ENCODE data around the gene EEF2KMT. TPM values are rescaled to one million over a fixed set of nuclear protein-coding genes. Genes with fewer than 3 reads are reported as not detected.
"Not testable (repeated sequence)": the region's sequence is repeated elsewhere in the genome, so short reads cannot be mapped to it uniquely, and the experiment has no call there.

Gene EEF2KMT
- total RNA-seq, 6 experiments from 2014 or later = 6.0 to 10.8 (median 7.4) TPM

GRCh38 chr16:5085716-5086115 is 11.9 kb downstream of the EEF2KMT start:
- H3K27ac ChIP-seq; H3K4me3 ChIP-seq; DNase-seq; H3K27me3 ChIP-seq; H3K9me3 ChIP-seq; ATAC-seq; H3K4me1 ChIP-seq; intact Hi-C loops (cut with DNase I): not testable (repeated sequence)
- peaks cover 0 to 14% (median 0%) of the 10 kb centered on the region in 4 donors for H3K36me3 ChIP-seq
- 80% methylated on average over 4 of the region's 11 CpGs for WGBS (ENCODE audit: insufficient coverage, low coverage, low lambda C conversion rate, missing lambda C conversion rate)

DNA sequence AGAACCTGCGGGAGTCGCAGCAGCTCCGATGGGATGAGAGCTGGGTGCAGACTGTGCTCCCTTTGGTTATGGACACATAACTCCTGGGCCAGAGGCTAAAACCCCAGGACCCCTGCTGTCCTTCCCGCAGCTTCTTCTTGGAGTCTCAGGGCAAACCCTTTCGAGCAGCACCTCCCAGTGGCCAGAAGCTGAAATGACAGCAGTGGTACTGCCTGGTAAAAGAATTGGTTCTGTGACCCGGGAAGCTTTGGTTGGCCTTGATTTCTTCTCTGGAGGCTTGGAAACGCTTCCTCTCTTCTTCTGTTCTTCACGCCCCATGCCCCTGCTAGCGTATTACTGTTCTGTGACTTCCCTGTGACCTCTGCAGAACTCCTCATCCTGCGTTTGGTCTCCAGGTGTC is 12.8 kb downstream of the EEF2KMT start:
- TF ChIP-seq, protein P1, sequence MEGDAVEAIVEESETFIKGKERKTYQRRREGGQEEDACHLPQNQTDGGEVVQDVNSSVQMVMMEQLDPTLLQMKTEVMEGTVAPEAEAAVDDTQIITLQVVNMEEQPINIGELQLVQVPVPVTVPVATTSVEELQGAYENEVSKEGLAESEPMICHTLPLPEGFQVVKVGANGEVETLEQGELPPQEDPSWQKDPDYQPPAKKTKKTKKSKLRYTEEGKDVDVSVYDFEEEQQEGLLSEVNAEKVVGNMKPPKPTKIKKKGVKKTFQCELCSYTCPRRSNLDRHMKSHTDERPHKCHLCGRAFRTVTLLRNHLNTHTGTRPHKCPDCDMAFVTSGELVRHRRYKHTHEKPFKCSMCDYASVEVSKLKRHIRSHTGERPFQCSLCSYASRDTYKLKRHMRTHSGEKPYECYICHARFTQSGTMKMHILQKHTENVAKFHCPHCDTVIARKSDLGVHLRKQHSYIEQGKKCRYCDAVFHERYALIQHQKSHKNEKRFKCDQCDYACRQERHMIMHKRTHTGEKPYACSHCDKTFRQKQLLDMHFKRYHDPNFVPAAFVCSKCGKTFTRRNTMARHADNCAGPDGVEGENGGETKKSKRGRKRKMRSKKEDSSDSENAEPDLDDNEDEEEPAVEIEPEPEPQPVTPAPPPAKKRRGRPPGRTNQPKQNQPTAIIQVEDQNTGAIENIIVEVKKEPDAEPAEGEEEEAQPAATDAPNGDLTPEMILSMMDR (IDR thresholded peaks at IDR 0.05) = peak; percentile 32 to 63 (median 47)
- intact Hi-C loops (cut with DNase I); H3K4me3 ChIP-seq; H3K27ac ChIP-seq; H3K4me1 ChIP-seq; H3K9me3 ChIP-seq; ATAC-seq; DNase-seq; H3K36me3 ChIP-seq; H3K27me3 ChIP-seq: not testable (repeated sequence)
- WGBS (ENCODE audit: insufficient coverage, low coverage, low lambda C conversion rate, missing lambda C conversion rate) = 63% methylated on average over 4 of the region's 10 CpGs

DNA sequence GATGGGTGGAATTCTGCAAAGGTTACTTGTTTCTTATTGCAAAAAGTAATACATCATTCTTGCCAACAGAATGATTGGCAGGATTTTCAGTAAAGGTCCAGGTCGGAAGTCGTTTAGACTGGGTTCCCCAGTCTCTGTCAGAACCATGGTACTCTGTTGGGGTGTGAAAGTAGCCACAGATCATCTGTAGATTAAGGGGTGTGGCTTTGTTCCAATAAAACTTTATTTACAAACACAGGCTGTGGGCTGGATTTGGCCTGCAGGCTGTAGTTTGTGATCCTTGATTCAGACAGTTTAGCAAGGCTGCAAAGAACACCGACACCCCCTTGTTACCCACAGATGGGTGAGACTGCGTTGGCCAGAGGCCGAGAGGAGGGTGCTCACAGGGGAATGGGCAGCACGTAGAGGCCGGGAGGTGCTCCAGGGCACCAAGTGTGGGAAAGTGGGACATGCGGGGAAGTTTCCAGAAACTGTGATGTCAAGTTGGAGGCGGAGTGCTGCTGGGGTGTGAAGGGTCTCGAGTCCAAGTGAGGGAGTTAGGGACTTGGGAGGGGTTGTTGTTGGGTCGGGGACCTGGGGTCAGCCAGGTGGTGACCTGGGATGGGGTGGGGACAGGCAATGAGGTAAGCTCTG is 13.4 kb downstream of the EEF2KMT start:
- H3K4me3 ChIP-seq; intact Hi-C loops (cut with DNase I); H3K4me1 ChIP-seq; H3K27me3 ChIP-seq; H3K9me3 ChIP-seq; DNase-seq; ATAC-seq; H3K27ac ChIP-seq: not testable (repeated sequence)
- WGBS (ENCODE audit: insufficient coverage, low coverage, low lambda C conversion rate, missing lambda C conversion rate) = 76% methylated on average over 11 of the region's 11 CpGs
- peaks cover 0 to 14% (median 0%) of the 10 kb centered on the region in 4 donors for H3K36me3 ChIP-seq

- H3K4me3 ChIP-seq; H3K9me3 ChIP-seq; ATAC-seq; H3K27ac ChIP-seq; H3K27me3 ChIP-seq; H3K4me1 ChIP-seq; intact Hi-C loops (cut with DNase I); DNase-seq: not testable (repeated sequence)
- peaks cover 0 to 15% (median 0%) of the 10 kb centered on the region in 4 donors for H3K36me3 ChIP-seq
- no CpG with 5 or more reads among the region's 9 CpGs for WGBS (ENCODE audit: insufficient coverage, low coverage, low lambda C conversion rate, missing lambda C conversion rate)
Observed at GRCh38 chr16:5083646-5084045, 13.9 kb downstream of the EEF2KMT start.

DNA sequence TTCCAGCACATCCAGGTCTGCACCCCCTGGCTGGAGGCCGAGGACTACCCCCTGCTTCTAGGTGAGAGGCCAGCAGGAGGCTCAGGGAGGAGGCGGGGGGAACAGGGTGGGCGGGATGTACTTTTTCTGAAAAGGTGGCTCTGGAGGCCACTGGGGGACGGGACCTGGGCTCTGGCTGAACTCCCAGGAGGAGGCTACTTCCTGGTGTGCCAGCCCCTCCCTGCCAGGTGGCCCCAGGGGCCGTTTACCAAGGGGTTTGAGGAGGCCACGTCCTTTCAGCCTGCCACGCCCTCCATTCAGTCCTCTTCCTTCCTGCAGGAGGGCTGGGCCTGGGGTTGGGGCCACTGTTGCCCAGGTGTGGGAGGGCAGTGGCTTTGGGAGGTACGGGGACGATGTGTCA is 16.6 kb downstream of the EEF2KMT start:
- ATAC-seq; H3K27ac ChIP-seq; DNase-seq; H3K9me3 ChIP-seq; H3K4me3 ChIP-seq; H3K4me1 ChIP-seq; H3K27me3 ChIP-seq; intact Hi-C loops (cut with DNase I): not testable (repeated sequence)
- 43% methylated on average over 2 of the region's 9 CpGs for WGBS (ENCODE audit: insufficient coverage, low coverage, low lambda C conversion rate, missing lambda C conversion rate)
- H3K36me3 ChIP-seq = peaks cover 0 to 19% (median 0%) of the 10 kb centered on the region in 4 donors

DNA sequence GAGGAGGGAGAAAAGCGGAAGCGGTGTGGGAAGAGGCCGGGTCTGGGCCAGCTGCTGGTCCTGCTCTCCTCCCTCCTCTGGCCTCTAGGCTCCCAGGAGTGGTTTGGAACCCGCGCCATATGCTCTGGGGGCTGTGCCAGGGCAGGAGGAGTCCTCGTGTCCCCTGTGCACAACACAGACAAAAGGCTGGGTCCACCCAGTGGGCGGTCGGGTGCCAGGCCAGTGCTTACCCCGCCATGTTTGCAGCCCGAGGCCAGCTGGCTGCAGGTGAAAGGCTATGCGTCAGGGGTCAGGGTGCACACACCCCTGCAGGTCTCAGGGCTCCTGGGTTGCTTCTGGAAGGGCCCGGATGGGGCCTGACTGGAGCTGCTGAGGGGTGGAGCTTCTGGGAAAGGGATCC is 17.1 kb downstream of the EEF2KMT start:
- not testable (repeated sequence) for ATAC-seq

GRCh38 chr16:5078626-5079025 is 19.0 kb downstream of the EEF2KMT start:
- intact Hi-C loops (cut with DNase I) = no loop called here
- Histone ChIP-seq H3K4me1 (no peaks in the 10 kb centered on the region), H3K9me3 (no peaks in the 10 kb centered on the region), H3K4me3 (no peak overlapping the region), H3K27me3 (no peaks in the 10 kb centered on the region), H3K27ac (no peak overlapping the region), H3K36me3 (peaks cover 0 to 20% (median 2%) of the 10 kb centered on the region in 4 donors)
- DNase-seq (no peak), ATAC-seq (no peak)
- TF ChIP-seq, protein P1 (IDR thresholded peaks at IDR 0.05) = no peak
- TF ChIP-seq POLR2A (IDR thresholded peaks at IDR 0.05) = no peak
- WGBS (ENCODE audit: insufficient coverage, low coverage, low lambda C conversion rate, missing lambda C conversion rate) = 58% methylated on average over 3 of the region's 17 CpGs

More for the DNA sequence above, 17.1 kb downstream of the EEF2KMT start:
- peaks cover 0 to 19% (median 1%) of the 10 kb centered on the region in 4 donors for H3K36me3 ChIP-seq
- intact Hi-C loops (cut with DNase I); DNase-seq; H3K4me3 ChIP-seq; H3K27me3 ChIP-seq; H3K9me3 ChIP-seq; H3K27ac ChIP-seq; H3K4me1 ChIP-seq: not testable (repeated sequence)
- 88% methylated on average over 5 of the region's 12 CpGs for WGBS (ENCODE audit: insufficient coverage, low coverage, low lambda C conversion rate, missing lambda C conversion rate)
